Endothelial cell of umbilical vein (primary cell): Measurements from ENCODE around the gene DNTT.

Experiments
- CTCF ChIP-seq, 2 donors: IDR thresholded peaks; 1 replicate in 1 of 2; 2 replicates in 1 of 2; pipeline ENCODE4 v1.5.1; 2011; ENCODE audit warnings: low read length in 2 of 2, mild to moderate bottlenecking in 2 of 2, moderate library complexity in 2 of 2, control low read depth in 1 of 2, inconsistent platforms in 1 of 2, low read depth in 1 of 2; ENCODE audit not compliant: insufficient read depth in 1 of 2; ENCODE audit errors: extremely low read depth in 1 of 2
- EZH2 ChIP-seq: IDR thresholded peaks from 2 replicates; pipeline ENCODE4 v1.6.1; 2012; ENCODE audit warnings: borderline replicate concordance, low read depth, mild to moderate bottlenecking, moderate library complexity, low read length, inconsistent platforms; ENCODE audit not compliant: severe bottlenecking
- FOS ChIP-seq: IDR thresholded peaks from 2 replicates; pipeline ENCODE4 v1.6.1; 2011; ENCODE audit warnings: mild to moderate bottlenecking, low read length, moderate library complexity, borderline replicate concordance; ENCODE audit not compliant: insufficient read depth
- MAX ChIP-seq: IDR thresholded peaks from 2 replicates; pipeline ENCODE4 v1.6.1; 2011; ENCODE audit not compliant: insufficient read depth, insufficient read length
- MYC ChIP-seq: IDR thresholded peaks from one replicate; pipeline ENCODE4 v1.6.1; 2011; ENCODE audit warnings: mild to moderate bottlenecking, low read depth, low read length
- POLR2A ChIP-seq: IDR thresholded peaks from 2 replicates; pipeline ENCODE4 v1.6.1; 2012; ENCODE audit warnings: low read depth, mild to moderate bottlenecking, control low read depth, low read length
- POLR2AphosphoS5 ChIP-seq: IDR thresholded peaks from 2 replicates; pipeline ENCODE4 v1.6.1; 2012; ENCODE audit warnings: low read depth, mild to moderate bottlenecking, control low read depth, low read length, moderate library complexity; ENCODE audit not compliant: insufficient read depth

GRCh38 chr10:96259150-96259549 is 45.1 kb upstream of the DNTT start:
- TF ChIP-seq CTCF (IDR thresholded peaks at IDR 0.05; ENCODE audit: extremely low read depth in 1 of 2, insufficient read depth in 1 of 2, low read depth in 1 of 2, low read length in 2 of 2) (no peak), POLR2AphosphoS5 (no peak), MAX (no peak), EZH2 (no peak), MYC (no peak), FOS (no peak), POLR2A (no peak)
